K562 (cell line): ENCODE data around the gene PHETA1. TPM values are rescaled to one million over a fixed set of nuclear protein-coding genes. Genes with fewer than 3 reads are reported as not detected.
A peak's percentile ranks its signal among the peaks of the same experiment; 100 is the strongest.

ENCODE experiments used
- ATAC-seq: fragments of 200-7000 bp; cut with Tn5 transposase; 3 replicates; pipeline ENCODE4 v1.9.1; 2020; ENCODE audit warnings: moderate library complexity
- BruUV-seq: library from RNA; stranded (reverse); fragments of 400-500 nt; replicated peaks from 2 replicates; lab custom pipeline; 2021; lab: Mats Ljungman, UMichigan
- CTCF ChIA-PET: fragments of 300-600 bp; formaldehyde crosslinking; extraction: SDS; loops from one replicate; lab custom pipeline; 2021; ENCODE audit warnings: low intra/inter-chr PET ratio; lab: Yijun Ruan, JAX
- POLR2A ChIA-PET: fragments of 300-600, 350-650 bp; sonication (Branson Sonifier 250); formaldehyde crosslinking; extraction: SDS; loops from one replicate; lab custom pipeline; 2021; ENCODE audit warnings: antibody characterized with exemption, inconsistent platforms; lab: Yijun Ruan, JAX
- DNase-seq, 4 experiments: peaks; one replicate each; pipeline versions ENCODE4 v3.0.0 to v3.0.0-alpha.2; 2011 to 2018; ENCODE audit warnings: low spot score in 3 of 4, mixed read lengths in 3 of 4; ENCODE audit errors: extremely low read depth in 1 of 4
- FAIRE-seq: peaks from 2 replicates; lab custom pipeline; 2011; peaks lifted over from hg19 to GRCh38; lab: Jason Lieb, UNC
- H2AFZ ChIP-seq: 2 replicates; pipeline ENCODE4 v1.6.0; 2011; ENCODE audit warnings: low read depth, low read length, control low read depth, inconsistent platforms
- H3K27ac ChIP-seq: fragments of 200-600 bp; 3 replicates; pipeline ENCODE4 v1.8.0; 2011; ENCODE audit warnings: low read depth, mild to moderate bottlenecking, control low read depth, inconsistent platforms, low read length, moderate library complexity, mixed read lengths; ENCODE audit errors: extremely low read depth
- H3K27me3 ChIP-seq, 2 experiments: fragments of 300-600 bp in 1 of 2; 2 replicates in 1 of 2; 3 replicates in 1 of 2; pipeline versions ENCODE4 v1.6.0 to v1.8.0; 2011; ENCODE audit warnings: inconsistent platforms in 2 of 2, low read length in 2 of 2, mild to moderate bottlenecking in 1 of 2, mixed read lengths in 1 of 2, moderate library complexity in 1 of 2; ENCODE audit not compliant: control insufficient read depth in 2 of 2, insufficient read depth in 2 of 2
- H3K36me3 ChIP-seq: fragments of 300-600 bp; 3 replicates; pipeline ENCODE4 v1.8.0; 2011; ENCODE audit warnings: mild to moderate bottlenecking, low read length, inconsistent platforms; ENCODE audit not compliant: control insufficient read depth, insufficient read depth
- H3K4me1 ChIP-seq, 2 experiments: fragments of 200-600 bp in 1 of 2; replicated peaks in 1 of 2; 2 replicates in 1 of 2; 3 replicates in 1 of 2; pipeline versions ENCODE4 v1.5.1 to v1.8.0; 2011; ENCODE audit warnings: inconsistent platforms in 2 of 2, low read length in 2 of 2, mild to moderate bottlenecking in 1 of 2, mixed read lengths in 1 of 2, moderate library complexity in 1 of 2; ENCODE audit not compliant: control insufficient read depth in 2 of 2, insufficient read depth in 2 of 2
- H3K4me2 ChIP-seq: 2 replicates; pipeline ENCODE4 v1.6.1; 2011; ENCODE audit warnings: low read length, control low read depth, inconsistent platforms, mixed read lengths; ENCODE audit not compliant: insufficient read depth
- H3K4me3 ChIP-seq: fragments of 200-600 bp; sonication (generic), shearing (Covaris generic); 2 replicates; pipeline ENCODE4 v1.5.1; 2016; ENCODE audit warnings: control low read depth, inconsistent platforms
- H3K79me2 ChIP-seq: fragments of 200-600 bp; 3 replicates; pipeline ENCODE4 v1.8.0; 2011; ENCODE audit warnings: low read length, inconsistent platforms; ENCODE audit not compliant: control insufficient read depth, insufficient read depth
- H3K9ac ChIP-seq, 2 experiments: 2 replicates each; pipeline versions ENCODE4 v1.6.0 to v1.6.1; 2011; ENCODE audit warnings: low read depth in 2 of 2, low read length in 2 of 2, control low read depth in 1 of 2, inconsistent platforms in 1 of 2, mild to moderate bottlenecking in 1 of 2, mixed read lengths in 1 of 2; ENCODE audit not compliant: insufficient read depth in 1 of 2
- H3K9me1 ChIP-seq: one replicate; pipeline ENCODE4 v1.6.0; 2011; ENCODE audit warnings: inconsistent platforms, mild to moderate bottlenecking, low read length, moderate library complexity; ENCODE audit not compliant: control insufficient read depth, insufficient read depth
- H3K9me3 ChIP-seq: replicated peaks from 2 replicates; pipeline ENCODE4 v1.5.1; 2011; ENCODE audit warnings: low read depth, low read length, inconsistent platforms; ENCODE audit not compliant: control insufficient read depth, insufficient read depth
- H4K20me1 ChIP-seq: replicated peaks from 2 replicates; pipeline ENCODE4 v1.6.1; 2011; ENCODE audit warnings: low read length, inconsistent platforms, mixed read lengths; ENCODE audit not compliant: control insufficient read depth, insufficient read depth
- ADNP ChIP-seq: fragments of 200-800 bp; sonication (Bioruptor generic); IDR thresholded peaks from 2 replicates; pipeline ENCODE4 v1.6.1; 2016; ENCODE audit warnings: missing genetic modification characterization, missing compliant biosample characterization
- BCOR ChIP-seq: fragments of 450-650 bp; IDR thresholded peaks from 2 replicates; pipeline ENCODE4 v1.6.1; 2016
- BRD4 ChIP-seq: fragments of 200-600 bp; sonication (generic); IDR thresholded peaks from 2 replicates; pipeline ENCODE4 v1.6.1; 2017; ENCODE audit warnings: inconsistent platforms
- HDGF ChIP-seq: fragments of 450-650 bp; IDR thresholded peaks from 2 replicates; pipeline ENCODE4 v1.6.1; 2016
- HIVEP1 ChIP-seq: fragments of 250-450 bp; sonication (Bioruptor Pico); IDR thresholded peaks from 2 replicates; pipeline ENCODE4 v1.4.0; 2020; ENCODE audit warnings: mild to moderate bottlenecking
- HMG20A ChIP-seq: fragments of 450-650 bp; formaldehyde crosslinking; conservative IDR thresholded peaks from 2 replicates; pipeline ENCODE4 v1.4.0; 2020; ENCODE audit warnings: mild to moderate bottlenecking, mixed read lengths
- KDM1A ChIP-seq, 2 experiments: fragments of 450-650 bp; IDR thresholded peaks; 2 replicates each; pipeline ENCODE4 v1.6.1; 2016; ENCODE audit warnings: mild to moderate bottlenecking in 2 of 2
- MXI1 ChIP-seq: IDR thresholded peaks from 2 replicates; pipeline ENCODE4 v1.6.1; 2011; ENCODE audit warnings: low read depth, mild to moderate bottlenecking, improper control_type of control experiment, low read length
- PHF8 ChIP-seq: fragments of 200-600 bp; sonication (generic); IDR thresholded peaks from 2 replicates; pipeline ENCODE4 v1.6.1; 2012; ENCODE audit warnings: mixed run types, mild to moderate bottlenecking, inconsistent platforms, low read length, moderate library complexity, borderline replicate concordance
- RBM25 ChIP-seq: fragments of 200-400 bp; formaldehyde crosslinking; IDR thresholded peaks from 2 replicates; pipeline ENCODE4 v1.6.1; 2018; ENCODE audit warnings: low read length, low read depth, moderate library complexity; ENCODE audit not compliant: severe bottlenecking
- SMC3 ChIP-seq: conservative IDR thresholded peaks from 2 replicates; pipeline ENCODE4 v1.6.1; 2011; ENCODE audit warnings: low read depth, low read length, improper control_type of control experiment; ENCODE audit not compliant: insufficient read depth
- STAT5A ChIP-seq: IDR thresholded peaks from 2 replicates; pipeline ENCODE4 v1.6.1; 2012; ENCODE audit warnings: low read length, inconsistent platforms, borderline replicate concordance
- ZBTB8A ChIP-seq: fragments of 450-650 bp; IDR thresholded peaks from 2 replicates; pipeline ENCODE4 v1.6.1; 2018; ENCODE audit warnings: mild to moderate bottlenecking, moderate library complexity; ENCODE audit not compliant: partially characterized antibody
- ZFP36 ChIP-seq: fragments of 150-350 bp; IDR thresholded peaks from 2 replicates; pipeline ENCODE4 v1.6.1; 2018; ENCODE audit warnings: low read length, low read depth; ENCODE audit not compliant: partially characterized antibody
- ZNF121 ChIP-seq: sonication (generic); formaldehyde crosslinking; conservative IDR thresholded peaks from 2 replicates; pipeline ENCODE4 v1.8.0; 2022; ENCODE audit warnings: missing genetic modification reagents
- WGBS: fragments of 100-300 bp; shearing (Covaris generic); methylation state at CpG from one replicate; pipeline ENCODE4 v1.1.6; 2016; ENCODE audit warnings: low coverage, mixed read lengths; ENCODE audit not compliant: insufficient coverage; ENCODE audit errors: missing lambda C conversion rate; 5-methylcytosine and 5-hydroxymethylcytosine counted together
- in situ Hi-C: fragments of 300-500 bp; cut with MboI; formaldehyde crosslinking; loops from 4 replicates; pipeline ENCODE4 v1.15.0; 2018; ENCODE audit warnings: inconsistent platforms, mixed read lengths
- intact Hi-C: fragments of 100-400 bp; cut with micrococcal nuclease; formaldehyde crosslinking; loops from 2 replicates; pipeline ENCODE4 v1.14.2; 2022
- polyA plus RNA-seq, 8 experiments: library from polyadenylated mRNA; depleted of rRNA in 4 of 8; stranded (reverse) in 5 of 8; unstranded in 3 of 8; fragments of >200 nt; fragmentation: Nextera tagmentation in 2 of 8; fragmentation: Illumina TruSeq in 1 of 8; extraction: Ambion mirVana in 2 of 8; extraction: Trizol in 1 of 8; gene quantifications; 2 replicates each; pipeline versions ENCODE4 v1.2.1 to v1.2.3, GENCODE V29; 2011 to 2014; ENCODE audit warnings: inconsistent platforms in 1 of 8, missing spikeins in 1 of 8
- total RNA-seq, 7 experiments: library from RNA; depleted of rRNA in 6 of 7; stranded (reverse); fragments of >200 nt in 6 of 7; fragmentation: Illumina TruSeq in 2 of 7; extraction: Trizol in 2 of 7; gene quantifications; 2 replicates each; pipeline versions ENCODE4 v1.2.1 to v1.2.3, GENCODE V29; 2011 to 2021; ENCODE audit warnings: low replicate concordance in 1 of 7
- TF ChIP-seq, protein P1 (sequence below): fragments of 450-650 bp; IDR thresholded peaks from 2 replicates; pipeline ENCODE4 v1.6.1; 2018; ENCODE audit warnings: mild to moderate bottlenecking, low read depth; ENCODE audit not compliant: partially characterized antibody
- TF ChIP-seq, protein P2 (sequence below): fragments of 450-650 bp; IDR thresholded peaks from 2 replicates; pipeline ENCODE4 v1.6.1; 2017; ENCODE audit warnings: mild to moderate bottlenecking, moderate library complexity
- TF ChIP-seq, protein P3 (sequence below): IDR thresholded peaks from 3 replicates; pipeline ENCODE4 v1.6.1; 2011; ENCODE audit warnings: borderline replicate concordance, mild to moderate bottlenecking, moderate library complexity; ENCODE audit not compliant: insufficient read length; ENCODE audit errors: extremely low read depth

Gene PHETA1
- total and polyA plus RNA-seq, 9 of the 15 experiments (the other 6 are each of a cell fraction or from before 2014, with no cell fraction given), result 0.03 to 12.4 (median 3.0) TPM

DNA sequence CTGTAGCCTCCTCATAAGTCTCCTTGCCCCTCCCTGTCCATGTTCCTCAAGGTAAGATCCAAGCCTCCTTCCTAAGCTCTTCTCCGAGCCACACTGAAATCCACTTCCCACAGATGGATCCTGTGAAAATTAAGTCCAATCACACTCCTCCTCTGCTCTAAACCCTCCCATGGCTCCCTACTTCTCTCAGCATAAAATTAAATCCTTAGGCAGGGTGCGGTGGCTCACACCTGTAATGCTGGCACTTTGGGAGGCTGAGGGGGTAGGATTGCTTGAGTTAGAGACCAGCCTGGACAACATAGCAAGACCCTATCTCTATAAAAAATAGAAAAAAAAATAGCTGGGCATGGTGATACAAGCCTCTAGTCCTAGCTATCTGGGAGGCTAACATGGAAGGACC, 2.3 kb downstream of the PHETA1 start:
- H2AFZ ChIP-seq, result no peak overlapping the region
- intact Hi-C loops, result no loop called here

More for the DNA sequence above, 2.3 kb downstream of the PHETA1 start:
- H4K20me1 ChIP-seq, result no peaks in the 10 kb centered on the region
- FAIRE-seq (no peak), DNase-seq (no peak), ATAC-seq (no peak)
- H3K4me1 ChIP-seq, result peaks cover 14 to 38% of the 10 kb centered on the region in 2 experiments
- CTCF ChIA-PET, result no interaction called here
- POLR2A ChIA-PET, result interaction anchor here (0.6 to 1.3 kb wide), 3 partner anchors 8 to 669 kb away, joined by 3 to 6 read pairs (median 4); no protein-coding TSS in a partner anchor
- H3K4me2 ChIP-seq, result no peak overlapping the region
- H3K9me3 ChIP-seq, result no peaks in the 10 kb centered on the region
- in situ Hi-C loops, result no loop called here
- no peaks in the 10 kb centered on the region; a peak in 1 of 5 replicates for H3K27me3 ChIP-seq
- no peak overlapping the region for H3K4me3 ChIP-seq
- H3K9ac ChIP-seq, result no peak overlapping the region
- no peak for TF ChIP-seq BRD4
- 0 out of 2 replicates have a peak, but pooled peaks have one; percentile 17 for TF ChIP-seq ADNP
- peak; percentile 63 for TF ChIP-seq RBM25
- TF ChIP-seq SMC3, result no peak
- TF ChIP-seq, protein P1, sequence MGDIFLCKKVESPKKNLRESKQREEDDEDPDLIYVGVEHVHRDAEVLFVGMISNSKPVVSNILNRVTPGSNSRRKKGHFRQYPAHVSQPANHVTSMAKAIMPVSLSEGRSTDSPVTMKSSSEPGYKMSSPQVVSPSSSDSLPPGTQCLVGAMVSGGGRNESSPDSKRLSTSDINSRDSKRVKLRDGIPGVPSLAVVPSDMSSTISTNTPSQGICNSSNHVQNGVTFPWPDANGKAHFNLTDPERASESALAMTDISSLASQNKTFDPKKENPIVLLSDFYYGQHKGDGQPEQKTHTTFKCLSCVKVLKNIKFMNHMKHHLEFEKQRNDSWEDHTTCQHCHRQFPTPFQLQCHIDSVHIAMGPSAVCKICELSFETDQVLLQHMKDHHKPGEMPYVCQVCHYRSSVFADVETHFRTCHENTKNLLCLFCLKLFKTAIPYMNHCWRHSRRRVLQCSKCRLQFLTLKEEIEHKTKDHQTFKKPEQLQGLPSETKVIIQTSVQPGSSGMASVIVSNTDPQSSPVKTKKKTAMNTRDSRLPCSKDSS, result no peak
- peak; percentile 36 to 50; a peak in 3 of 4 replicates for TF ChIP-seq KDM1A (IDR thresholded peaks at IDR 0.05)
- TF ChIP-seq ZBTB8A, result no peak
- no peak for TF ChIP-seq MXI1
- TF ChIP-seq, protein P2, sequence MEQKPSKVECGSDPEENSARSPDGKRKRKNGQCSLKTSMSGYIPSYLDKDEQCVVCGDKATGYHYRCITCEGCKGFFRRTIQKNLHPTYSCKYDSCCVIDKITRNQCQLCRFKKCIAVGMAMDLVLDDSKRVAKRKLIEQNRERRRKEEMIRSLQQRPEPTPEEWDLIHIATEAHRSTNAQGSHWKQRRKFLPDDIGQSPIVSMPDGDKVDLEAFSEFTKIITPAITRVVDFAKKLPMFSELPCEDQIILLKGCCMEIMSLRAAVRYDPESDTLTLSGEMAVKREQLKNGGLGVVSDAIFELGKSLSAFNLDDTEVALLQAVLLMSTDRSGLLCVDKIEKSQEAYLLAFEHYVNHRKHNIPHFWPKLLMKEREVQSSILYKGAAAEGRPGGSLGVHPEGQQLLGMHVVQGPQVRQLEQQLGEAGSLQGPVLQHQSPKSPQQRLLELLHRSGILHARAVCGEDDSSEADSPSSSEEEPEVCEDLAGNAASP, result no peak
- TF ChIP-seq, protein P3, sequence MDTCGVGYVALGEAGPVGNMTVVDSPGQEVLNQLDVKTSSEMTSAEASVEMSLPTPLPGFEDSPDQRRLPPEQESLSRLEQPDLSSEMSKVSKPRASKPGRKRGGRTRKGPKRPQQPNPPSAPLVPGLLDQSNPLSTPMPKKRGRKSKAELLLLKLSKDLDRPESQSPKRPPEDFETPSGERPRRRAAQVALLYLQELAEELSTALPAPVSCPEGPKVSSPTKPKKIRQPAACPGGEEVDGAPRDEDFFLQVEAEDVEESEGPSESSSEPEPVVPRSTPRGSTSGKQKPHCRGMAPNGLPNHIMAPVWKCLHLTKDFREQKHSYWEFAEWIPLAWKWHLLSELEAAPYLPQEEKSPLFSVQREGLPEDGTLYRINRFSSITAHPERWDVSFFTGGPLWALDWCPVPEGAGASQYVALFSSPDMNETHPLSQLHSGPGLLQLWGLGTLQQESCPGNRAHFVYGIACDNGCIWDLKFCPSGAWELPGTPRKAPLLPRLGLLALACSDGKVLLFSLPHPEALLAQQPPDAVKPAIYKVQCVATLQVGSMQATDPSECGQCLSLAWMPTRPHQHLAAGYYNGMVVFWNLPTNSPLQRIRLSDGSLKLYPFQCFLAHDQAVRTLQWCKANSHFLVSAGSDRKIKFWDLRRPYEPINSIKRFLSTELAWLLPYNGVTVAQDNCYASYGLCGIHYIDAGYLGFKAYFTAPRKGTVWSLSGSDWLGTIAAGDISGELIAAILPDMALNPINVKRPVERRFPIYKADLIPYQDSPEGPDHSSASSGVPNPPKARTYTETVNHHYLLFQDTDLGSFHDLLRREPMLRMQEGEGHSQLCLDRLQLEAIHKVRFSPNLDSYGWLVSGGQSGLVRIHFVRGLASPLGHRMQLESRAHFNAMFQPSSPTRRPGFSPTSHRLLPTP, result no peak
- TF ChIP-seq BCOR, result 0 out of 2 replicates have a peak, but pooled peaks have one; percentile 12
- peak; percentile 81 for TF ChIP-seq ZNF121 (CRISPR knock-in tag)
- no peak for TF ChIP-seq PHF8
- TF ChIP-seq STAT5A, result no peak
- TF ChIP-seq HIVEP1, result no peak
- no peak for TF ChIP-seq HMG20A (CRISPR knock-in tag)
- peak; percentile 63 for TF ChIP-seq ZFP36
- no peak for TF ChIP-seq HDGF
- TF ChIP-seq, all 486 proteins: peak for 6
- H3K27ac ChIP-seq, result no peak overlapping the region
- no peaks in the 10 kb centered on the region for H3K9me1 ChIP-seq
- BruUV-seq, result no TSS peak
- WGBS, result 91% methylated on average over 1 of the region's 2 CpGs
- H3K79me2 ChIP-seq, result peaks cover 8% of the 10 kb centered on the region; the same call in 2 of the 3 replicates
- H3K36me3 ChIP-seq, result peaks cover 34% of the 10 kb centered on the region; the same call in 1 of the 3 replicates
